ENCODE data around the gene MRGPRX4.

DNA sequence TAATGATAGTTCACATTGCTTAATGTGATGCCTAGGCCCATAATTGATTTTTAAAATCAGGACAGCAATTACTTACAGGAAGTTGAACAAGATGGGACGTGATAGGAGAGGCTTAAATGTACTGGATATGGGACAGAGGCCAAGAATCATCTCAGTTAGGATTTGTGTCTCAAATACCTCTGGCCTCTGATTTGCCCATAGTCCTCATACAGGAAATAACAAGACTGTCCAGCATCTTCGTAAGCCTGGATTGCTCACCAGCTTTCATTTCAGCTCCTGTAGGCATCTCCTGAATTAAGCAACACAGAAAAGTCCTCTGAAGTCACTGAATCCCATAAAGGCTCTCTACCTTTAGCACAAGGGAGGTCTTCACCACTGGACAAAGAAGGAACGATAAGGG is 40.3 kb upstream of the MRGPRX4 start, which contains the start of gene MRGPRX3:
- TF ChIP-seq POLR2A (IDR thresholded peaks at IDR 0.05; ENCODE audit: low read depth, low read length) (no peak), POLR2AphosphoS5 (IDR thresholded peaks at IDR 0.05; ENCODE audit: low read depth, low read length) (no peak), SPI1 (IDR thresholded peaks at IDR 0.05; ENCODE audit: low read depth, low read length) (no peak), TAF1 (IDR thresholded peaks at IDR 0.05; ENCODE audit: low read depth, low read length) (no peak)

All from GM12891 (cell line).